Ishikawa (cell line): Measurements from ENCODE around the gene SHISAL1.

ENCODE experiments used
- CEBPB ChIP-seq: IDR thresholded peaks from 2 replicates; pipeline ENCODE4 v1.6.1; 2012
- EP300 ChIP-seq: IDR thresholded peaks from 2 replicates; pipeline ENCODE4 v1.6.1; 2012; ENCODE audit warnings: borderline replicate concordance
- FOXM1 ChIP-seq: IDR thresholded peaks from 2 replicates; pipeline ENCODE4 v1.6.1; 2012; ENCODE audit warnings: low read depth, borderline replicate concordance
- NFIC ChIP-seq: IDR thresholded peaks from 2 replicates; pipeline ENCODE4 v1.6.1; 2012
- TAF1 ChIP-seq: IDR thresholded peaks from 2 replicates; pipeline ENCODE4 v1.6.1; 2012; ENCODE audit warnings: low read depth, mild to moderate bottlenecking
- USF1 ChIP-seq: IDR thresholded peaks from 2 replicates; pipeline ENCODE4 v1.6.1; 2012
- YY1 ChIP-seq: IDR thresholded peaks from 2 replicates; pipeline ENCODE4 v1.6.1; 2012; ENCODE audit warnings: low read depth
- ZBTB7A ChIP-seq: IDR thresholded peaks from 2 replicates; pipeline ENCODE4 v1.6.1; 2012; ENCODE audit warnings: low read depth

- TF ChIP-seq USF1 (no peak), ZBTB7A (no peak), EP300 (no peak), FOXM1 (no peak), CEBPB (no peak), NFIC (no peak), TAF1 (no peak), YY1 (no peak)
These were observed 33.7 kb downstream of the SHISAL1 start for GRCh38 chr22:44279069-44279360.
